Activated CD4-positive, alpha-beta T cell treated with anti-CD3 and anti-CD28 coated beads, Interleukin-2, Interleukin-4, amounts not matched to agents 100 ng/mL and 50 ng/mL, durations not matched to agents 16 hours and 8 hours (primary cell): ENCODE results near the gene PCDHB6.
A peak's percentile ranks its signal among the peaks of the same experiment; 100 is the strongest.
"Not testable (repeated sequence)": the region's sequence is repeated elsewhere in the genome, so short reads cannot be mapped to it uniquely, and the experiment has no call there.

Source experiments
- DNase-seq: peaks from one replicate; pipeline ENCODE4 v3.0.0-alpha.2; 2020; ENCODE audit warnings: low spot score

Gene PCDHB6

DNA sequence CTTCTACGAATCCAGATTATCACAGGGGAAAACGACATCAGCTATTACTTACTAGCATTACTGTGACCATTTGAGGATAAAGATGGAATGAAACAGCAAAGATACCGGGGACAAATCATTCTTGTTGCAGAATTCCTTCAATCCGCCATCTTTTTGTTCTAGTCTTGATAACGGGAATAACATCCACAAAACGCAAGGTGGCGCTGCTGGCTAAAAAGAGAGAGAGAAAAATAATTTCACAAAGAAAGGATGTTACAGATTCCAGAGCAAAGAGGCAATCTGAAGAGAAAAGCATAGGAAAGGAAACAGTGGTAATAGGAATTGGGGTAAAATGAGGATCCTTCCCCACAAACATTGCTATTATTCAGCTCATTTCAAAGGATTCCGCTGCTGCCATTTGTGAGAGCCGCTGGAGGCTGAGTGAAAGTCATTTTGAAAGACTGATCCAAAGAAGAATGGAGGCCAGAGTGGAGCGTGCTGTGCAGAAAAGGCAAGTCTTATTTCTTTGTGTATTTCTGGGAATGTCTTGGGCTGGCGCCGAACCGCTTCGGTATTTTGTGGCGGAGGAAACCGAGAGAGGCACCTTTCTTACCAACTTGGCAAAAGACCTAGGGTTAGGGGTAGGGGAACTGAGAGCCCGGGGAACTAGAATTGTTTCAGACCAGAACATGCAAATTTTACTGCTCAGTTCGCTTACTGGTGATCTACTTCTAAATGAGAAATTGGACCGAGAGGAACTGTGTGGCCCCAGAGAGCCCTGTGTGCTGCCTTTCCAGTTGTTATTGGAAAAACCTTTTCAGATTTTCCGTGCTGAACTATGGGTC is 22.7 kb downstream of the PCDHB6 start, which contains the start of gene PCDHB7:
TSS of gene PCDHB7 (plus strand) at position 264 of the 824 bp plus-strand sequence. CDS start at position 456, 192 bp downstream.
- DNase-seq, result no peak

DNA sequence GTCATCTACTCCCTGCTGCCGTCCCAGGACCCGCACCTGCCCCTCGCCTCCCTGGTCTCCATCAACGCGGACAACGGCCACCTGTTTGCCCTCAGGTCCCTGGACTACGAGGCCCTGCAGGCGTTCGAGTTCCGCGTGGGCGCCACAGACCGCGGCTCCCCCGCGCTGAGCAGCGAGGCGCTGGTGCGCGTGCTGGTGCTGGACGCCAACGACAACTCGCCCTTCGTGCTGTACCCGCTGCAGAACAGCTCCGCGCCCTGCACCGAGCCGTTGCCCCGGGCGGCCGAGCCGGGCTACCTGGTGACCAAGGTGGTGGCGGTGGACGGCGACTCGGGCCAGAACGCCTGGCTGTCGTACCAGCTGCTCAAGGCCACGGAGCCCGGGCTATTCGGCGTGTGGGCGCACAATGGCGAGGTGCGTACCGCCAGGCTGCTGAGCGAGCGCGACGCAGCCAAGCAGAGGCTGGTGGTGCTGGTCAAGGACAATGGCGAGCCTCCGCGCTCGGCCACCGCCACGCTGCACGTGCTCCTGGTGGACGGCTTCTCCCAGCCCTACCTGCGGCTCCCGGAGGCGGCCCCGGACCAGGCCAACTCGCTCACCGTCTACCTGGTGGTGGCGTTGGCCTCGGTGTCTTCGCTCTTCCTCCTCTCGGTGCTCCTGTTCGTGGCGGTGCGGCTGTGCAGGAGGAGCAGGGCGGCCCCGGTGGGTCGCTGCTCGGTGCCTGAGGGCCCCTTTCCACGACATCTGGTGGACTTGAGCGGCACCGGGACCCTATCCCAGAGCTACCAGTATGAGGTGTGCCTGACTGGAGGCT is 24.6 kb downstream of the PCDHB6 start:
- not testable (repeated sequence) for DNase-seq

DNA sequence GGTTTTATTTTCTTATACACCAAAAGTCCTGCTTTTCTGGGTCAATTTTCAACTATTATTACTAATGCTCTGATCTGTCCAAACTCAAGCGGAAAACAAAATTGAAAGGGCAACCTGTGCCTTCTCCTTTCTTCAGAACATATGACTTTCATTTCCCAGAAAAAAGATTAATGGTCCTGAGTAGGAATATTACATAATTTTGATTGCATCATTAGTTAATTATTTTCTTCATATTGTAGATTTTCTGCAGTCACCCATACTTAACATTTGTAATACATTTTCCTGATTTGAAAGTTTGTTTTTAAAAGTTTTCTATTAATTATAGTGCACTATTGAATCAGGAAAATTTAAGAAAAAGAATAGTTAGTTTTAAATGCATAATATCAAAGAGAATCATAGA is 26.1 kb downstream of the PCDHB6 start:
- no peak for DNase-seq

DNA sequence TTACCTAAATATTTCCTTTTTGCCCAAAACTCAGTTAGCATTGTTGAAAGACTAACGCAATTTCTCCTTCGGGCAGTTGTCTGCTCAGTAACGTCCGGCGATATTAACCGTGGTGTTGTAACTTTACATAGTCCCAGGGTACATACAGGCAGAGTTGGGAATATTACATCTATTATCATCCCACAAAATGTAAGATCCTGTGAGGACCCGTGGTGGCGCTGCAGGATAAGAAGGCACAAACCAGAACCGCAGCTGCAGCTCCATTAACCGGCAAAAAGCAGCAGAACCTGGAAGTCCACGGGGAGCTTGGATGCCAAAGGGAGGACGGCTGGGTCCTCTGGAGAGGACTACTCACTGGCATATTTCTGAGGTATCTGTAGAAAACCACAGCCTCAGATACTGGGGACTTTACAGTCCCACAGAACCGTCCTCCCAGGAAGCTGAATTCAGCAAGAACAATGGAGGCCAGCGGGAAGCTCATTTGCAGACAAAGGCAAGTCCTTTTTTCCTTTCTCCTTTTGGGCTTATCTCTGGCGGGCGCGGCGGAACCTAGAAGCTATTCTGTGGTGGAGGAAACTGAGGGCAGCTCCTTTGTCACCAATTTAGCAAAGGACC is 27.8 kb downstream of the PCDHB6 start, which contains the start of gene PCDHB8:
TSS of gene PCDHB8 (plus strand) at position 214 of the 615 bp plus-strand sequence. CDS start at position 459, 245 bp downstream.
- DNase-seq, result not testable (repeated sequence)

DNA sequence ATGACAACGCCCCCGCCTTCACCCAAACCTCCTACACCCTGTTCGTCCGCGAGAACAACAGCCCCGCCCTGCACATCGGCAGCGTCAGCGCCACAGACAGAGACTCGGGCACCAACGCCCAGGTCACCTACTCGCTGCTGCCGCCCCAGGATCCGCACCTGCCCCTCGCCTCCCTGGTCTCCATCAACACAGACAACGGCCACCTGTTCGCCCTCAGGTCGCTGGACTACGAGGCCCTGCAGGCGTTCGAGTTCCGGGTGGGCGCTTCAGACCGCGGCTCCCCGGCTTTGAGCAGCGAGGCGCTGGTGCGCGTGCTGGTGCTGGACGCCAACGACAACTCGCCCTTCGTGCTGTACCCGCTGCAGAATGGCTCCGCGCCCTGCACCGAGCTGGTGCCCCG is 29.5 kb downstream of the PCDHB6 start:
- DNase-seq, result not testable (repeated sequence)

DNA sequence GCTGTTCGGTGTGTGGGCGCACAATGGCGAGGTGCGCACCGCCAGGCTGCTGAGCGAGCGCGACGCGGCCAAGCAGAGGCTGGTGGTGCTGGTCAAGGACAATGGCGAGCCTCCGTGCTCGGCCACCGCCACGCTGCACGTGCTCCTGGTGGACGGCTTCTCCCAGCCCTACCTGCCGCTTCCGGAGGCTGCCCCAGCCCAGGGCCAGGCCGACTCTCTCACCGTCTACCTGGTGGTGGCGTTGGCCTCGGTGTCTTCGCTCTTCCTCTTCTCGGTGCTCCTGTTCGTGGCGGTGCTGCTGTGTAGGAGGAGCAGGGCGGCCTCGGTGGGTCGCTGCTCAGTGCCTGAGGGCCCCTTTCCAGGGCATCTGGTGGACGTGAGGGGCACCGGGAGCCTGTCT is 30.0 kb downstream of the PCDHB6 start:
- not testable (repeated sequence) for DNase-seq

DNA sequence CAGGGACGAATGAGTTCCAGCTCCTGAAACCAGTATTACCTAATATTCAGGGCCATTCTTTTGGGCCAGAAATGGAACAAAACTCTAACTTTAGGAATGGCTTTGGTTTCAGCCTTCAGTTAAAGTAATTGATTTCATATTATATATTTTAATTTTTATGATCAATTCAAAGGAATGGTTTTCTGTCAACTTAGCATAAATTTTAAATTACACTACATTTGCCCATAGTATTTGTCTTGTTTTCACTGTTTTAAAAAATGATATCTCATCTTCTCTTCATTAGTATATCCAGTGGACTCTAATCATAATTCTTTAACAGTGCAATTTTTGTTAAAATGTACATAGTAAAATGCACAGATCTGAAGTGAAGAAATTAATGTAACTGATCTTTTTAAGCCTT is 30.5 kb downstream of the PCDHB6 start:
- no peak for DNase-seq

DNA sequence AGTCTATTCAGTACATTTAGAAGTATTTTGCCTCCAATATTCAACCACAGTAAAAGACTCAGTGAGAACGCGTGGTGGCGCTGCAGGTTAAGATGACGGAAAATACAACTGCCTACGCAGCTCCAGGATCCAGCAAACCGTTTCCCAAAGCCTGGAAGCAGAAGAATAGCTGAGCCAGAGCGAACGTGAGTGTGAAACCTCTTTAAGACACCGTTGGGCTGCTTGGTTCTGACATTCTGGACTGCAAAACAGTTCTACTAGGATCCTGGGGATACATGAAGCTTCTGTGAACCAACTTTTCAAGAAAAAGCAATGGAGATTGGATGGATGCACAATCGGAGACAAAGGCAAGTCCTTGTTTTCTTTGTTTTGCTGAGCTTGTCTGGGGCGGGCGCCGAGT is 32.4 kb downstream of the PCDHB6 start, which contains the start of gene PCDHB16:
TSS of gene PCDHB16 (plus strand) at position 140 of the 400 bp plus-strand sequence. CDS start at position 313, 173 bp downstream.
- DNase-seq, result no peak

DNA sequence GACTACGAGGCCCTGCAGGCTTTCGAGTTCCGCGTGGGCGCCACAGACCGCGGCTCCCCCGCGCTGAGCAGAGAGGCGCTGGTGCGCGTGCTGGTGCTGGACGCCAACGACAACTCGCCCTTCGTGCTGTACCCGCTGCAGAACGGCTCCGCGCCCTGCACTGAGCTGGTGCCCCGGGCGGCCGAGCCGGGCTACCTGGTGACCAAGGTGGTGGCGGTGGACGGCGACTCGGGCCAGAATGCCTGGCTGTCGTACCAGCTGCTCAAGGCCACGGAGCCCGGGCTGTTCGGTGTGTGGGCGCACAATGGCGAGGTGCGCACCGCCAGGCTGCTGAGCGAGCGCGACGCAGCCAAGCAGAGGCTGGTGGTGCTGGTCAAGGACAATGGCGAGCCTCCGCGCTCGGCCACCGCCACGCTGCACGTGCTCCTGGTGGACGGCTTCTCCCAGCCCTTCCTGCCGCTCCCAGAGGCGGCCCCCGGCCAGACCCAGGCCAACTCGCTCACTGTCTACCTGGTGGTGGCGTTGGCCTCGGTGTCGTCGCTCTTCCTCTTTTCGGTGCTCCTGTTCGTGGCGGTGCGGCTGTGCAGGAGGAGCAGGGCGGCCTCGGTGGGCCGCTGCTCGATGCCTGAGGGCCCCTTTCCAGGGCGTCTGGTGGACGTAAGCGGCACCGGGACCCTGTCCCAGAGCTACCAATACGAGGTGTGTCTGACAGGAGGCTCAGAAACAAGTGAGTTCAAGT is 34.4 kb downstream of the PCDHB6 start:
- not testable (repeated sequence) for DNase-seq

DNA sequence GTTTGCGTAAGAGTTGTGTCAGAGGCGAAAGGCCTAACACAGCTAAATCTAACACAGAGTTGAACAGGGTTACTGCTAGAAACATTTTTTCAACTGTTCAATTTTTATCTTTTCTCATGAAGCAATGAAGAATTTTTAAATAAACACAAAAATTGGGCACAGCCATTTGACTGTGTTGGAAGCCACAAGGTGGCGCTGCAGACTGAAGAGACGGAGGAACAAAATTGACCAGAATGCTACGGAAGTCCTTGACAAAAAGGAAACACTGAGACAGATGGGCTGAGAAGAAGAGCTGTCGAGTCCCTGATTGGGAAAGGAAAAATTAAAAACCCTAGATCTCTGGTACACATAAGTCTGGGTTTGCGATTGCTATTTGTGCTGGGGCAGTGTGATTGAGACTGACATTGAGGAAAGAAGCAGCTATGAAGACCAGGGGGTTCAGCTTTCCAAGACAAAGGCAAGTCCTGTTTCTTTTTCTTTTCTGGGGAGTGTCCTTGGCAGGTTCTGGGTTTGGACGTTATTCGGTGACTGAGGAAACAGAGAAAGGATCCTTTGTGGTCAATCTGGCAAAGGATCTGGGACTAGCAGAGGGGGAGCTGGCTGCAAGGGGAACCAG is 37.1 kb downstream of the PCDHB6 start, which contains the start of gene PCDHB9:
TSS of gene PCDHB9 (plus strand) at position 265 of the 616 bp plus-strand sequence. CDS start at position 423, 158 bp downstream.
- DNase-seq, result peak; percentile 13

DNA sequence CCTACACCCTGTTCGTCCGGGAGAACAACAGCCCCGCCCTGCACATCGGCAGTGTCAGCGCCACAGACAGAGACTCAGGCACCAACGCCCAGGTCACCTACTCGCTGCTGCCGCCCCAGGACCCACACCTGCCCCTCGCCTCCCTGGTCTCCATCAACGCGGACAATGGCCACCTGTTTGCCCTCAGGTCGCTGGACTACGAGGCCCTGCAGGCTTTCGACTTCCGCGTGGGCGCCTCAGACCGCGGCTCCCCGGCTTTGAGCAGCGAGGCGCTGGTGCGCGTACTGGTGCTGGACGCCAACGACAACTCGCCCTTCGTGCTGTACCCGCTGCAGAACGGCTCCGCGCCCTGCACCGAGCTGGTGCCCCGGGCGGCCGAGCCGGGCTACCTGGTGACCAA is 38.8 kb downstream of the PCDHB6 start:
- not testable (repeated sequence) for DNase-seq

DNA sequence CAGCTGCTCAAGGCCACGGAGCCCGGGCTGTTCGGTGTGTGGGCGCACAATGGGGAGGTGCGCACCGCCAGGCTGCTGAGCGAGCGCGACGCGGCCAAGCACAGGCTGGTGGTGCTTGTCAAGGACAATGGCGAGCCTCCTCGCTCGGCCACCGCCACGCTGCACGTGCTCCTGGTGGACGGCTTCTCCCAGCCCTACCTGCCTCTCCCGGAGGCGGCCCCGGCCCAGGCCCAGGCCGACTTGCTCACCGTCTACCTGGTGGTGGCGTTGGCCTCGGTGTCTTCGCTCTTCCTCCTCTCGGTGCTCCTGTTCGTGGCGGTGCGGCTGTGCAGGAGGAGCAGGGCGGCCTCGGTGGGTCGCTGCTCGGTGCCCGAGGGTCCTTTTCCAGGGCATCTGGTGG is 39.3 kb downstream of the PCDHB6 start:
- not testable (repeated sequence) for DNase-seq

DNA sequence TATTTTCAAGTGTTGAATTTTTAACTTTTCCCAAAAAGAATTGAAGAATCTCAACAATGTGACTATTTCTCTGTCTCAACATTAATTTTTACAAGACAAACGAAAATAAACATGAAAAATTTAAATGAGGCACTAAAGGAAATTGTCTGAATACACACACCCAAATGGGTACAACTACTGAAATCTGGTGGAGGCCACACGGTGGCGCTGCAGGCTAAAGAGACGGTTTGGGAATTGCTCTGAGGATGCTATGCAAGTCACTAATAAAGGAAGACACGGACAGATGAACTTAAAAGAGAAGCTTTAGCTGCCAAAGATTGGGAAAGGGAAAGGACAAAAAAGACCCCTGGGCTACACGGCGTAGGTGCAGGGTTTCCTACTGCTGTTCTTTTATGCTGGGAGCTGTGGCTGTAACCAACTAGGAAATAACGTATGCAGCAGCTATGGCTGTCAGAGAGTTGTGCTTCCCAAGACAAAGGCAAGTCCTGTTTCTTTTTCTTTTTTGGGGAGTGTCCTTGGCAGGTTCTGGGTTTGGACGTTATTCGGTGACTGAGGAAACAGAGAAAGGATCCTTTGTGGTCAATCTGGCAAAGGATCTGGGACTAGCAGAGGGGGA is 42.4 kb downstream of the PCDHB6 start, which contains the start of gene PCDHB10:
TSS of gene PCDHB10 (plus strand) at position 244 of the 616 bp plus-strand sequence. CDS start at position 444, 200 bp downstream.
- DNase-seq, result peak; percentile 6

DNA sequence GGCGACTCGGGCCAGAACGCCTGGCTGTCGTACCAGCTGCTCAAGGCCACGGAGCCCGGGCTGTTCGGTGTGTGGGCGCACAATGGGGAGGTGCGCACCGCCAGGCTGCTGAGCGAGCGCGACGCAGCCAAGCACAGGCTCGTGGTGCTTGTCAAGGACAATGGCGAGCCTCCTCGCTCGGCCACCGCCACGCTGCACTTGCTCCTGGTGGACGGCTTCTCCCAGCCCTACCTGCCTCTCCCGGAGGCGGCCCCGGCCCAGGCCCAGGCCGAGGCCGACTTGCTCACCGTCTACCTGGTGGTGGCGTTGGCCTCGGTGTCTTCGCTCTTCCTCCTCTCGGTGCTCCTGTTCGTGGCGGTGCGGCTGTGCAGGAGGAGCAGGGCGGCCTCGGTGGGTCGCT is 44.5 kb downstream of the PCDHB6 start:
- DNase-seq, result not testable (repeated sequence)

DNA sequence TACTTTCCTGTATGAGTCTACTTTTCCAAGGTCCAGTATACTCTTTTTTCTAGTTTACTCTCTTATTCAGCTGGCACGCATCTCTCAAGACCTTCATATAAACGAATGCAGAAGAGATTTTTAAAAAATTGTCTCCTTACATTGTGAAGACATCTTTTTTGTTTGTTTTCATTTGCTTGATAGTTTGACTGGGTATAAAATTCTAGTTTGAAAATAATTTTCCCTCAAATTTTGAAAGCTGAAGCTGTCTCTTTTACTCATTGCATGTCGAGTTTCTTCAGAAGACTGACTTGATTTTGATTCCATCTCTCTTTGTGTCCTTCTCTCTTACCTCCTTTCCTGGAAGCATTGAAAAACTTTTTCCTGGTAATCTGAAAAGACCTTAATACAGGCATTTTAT is 46.5 kb downstream of the PCDHB6 start:
- no peak for DNase-seq

DNA sequence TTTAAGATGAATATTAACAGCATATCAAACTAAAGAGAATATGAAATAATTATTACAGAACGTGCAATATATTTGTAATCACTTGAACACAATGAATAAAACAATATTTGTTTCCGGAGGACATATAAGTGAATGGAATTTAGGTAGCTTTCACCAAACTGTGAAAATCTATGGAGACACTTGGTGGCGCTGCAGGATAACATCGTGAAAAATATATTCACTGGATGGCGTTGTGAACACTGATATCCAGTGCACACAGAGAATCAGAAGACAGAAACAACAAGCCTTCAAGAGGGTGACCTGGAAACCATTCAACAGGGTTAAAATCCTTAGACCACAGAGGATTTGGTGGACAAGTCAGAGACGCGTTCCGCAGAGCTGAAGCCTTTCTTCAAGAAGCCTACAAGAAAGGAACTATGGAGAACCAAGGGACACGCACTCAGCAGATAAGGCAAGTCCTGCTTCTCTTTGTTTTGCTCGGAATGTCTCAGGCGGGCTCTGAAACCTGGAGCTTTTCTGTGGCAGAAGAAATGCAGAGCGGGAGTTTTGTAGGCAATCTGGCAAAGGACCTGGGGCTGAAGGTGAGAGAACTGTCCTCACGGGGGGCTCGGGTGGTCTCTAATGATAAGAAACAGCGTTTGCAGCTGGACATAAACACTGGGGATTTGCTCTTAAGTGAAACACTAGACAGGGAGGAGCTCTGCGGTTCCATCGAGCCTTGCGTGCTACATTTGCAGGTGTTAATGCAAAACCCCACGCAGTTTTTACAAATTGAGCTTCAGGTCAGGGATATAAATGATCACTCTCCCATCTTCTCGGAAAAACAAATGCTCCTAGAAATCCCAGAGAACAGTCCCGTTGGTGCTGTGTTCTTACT is 49.7 kb downstream of the PCDHB6 start, which contains the start of gene PCDHB11:
TSS of gene PCDHB11 (plus strand) at position 269 of the 877 bp plus-strand sequence. CDS start at position 417, 148 bp downstream.
- DNase-seq, result no peak

DNA sequence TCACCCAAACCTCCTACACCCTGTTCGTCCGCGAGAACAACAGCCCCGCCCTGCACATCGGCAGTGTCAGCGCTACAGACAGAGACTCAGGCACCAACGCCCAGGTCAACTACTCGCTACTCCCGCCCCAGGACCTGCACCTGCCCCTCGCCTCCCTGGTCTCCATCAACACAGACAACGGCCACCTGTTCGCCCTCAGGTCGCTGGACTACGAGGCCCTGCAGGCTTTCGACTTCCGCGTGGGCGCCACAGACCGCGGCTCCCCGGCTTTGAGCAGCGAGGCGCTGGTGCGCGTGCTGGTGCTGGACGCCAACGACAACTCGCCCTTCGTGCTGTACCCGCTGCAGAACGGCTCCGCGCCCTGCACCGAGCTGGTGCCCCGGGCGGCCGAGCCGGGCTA is 51.3 kb downstream of the PCDHB6 start:
- not testable (repeated sequence) for DNase-seq

DNA sequence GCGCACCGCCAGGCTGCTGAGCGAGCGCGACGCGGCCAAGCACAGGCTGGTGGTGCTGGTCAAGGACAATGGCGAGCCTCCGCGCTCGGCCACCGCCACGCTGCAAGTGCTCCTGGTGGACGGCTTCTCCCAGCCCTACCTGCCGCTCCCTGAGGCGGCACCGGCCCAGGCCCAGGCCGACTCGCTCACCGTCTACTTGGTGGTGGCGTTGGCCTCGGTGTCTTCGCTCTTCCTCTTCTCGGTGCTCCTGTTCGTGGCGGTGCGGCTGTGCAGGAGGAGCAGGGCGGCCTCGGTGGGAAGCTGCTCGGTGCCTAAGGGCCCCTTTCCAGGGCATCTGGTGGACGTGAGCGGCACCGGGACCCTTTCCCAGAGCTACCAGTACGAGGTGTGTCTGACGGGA is 51.8 kb downstream of the PCDHB6 start:
- not testable (repeated sequence) for DNase-seq
